ENCODE results near the gene F12.

F12 gene

GRCh38 chr5:177409043-177409801, at the start of gene F12:
Gene F12 (minus strand): TSS chr5:177409564. CDS start chr5:177409527, 37 bp downstream.
- no peak for TF ChIP-seq CTCF (IDR thresholded peaks at IDR 0.05; ENCODE audit: insufficient read depth, missing control alignments)
- DNase-seq (ENCODE audit: insufficient read length, low spot score) (no peak), FAIRE-seq (no peak)

GRCh38 chr5:177458912-177459350, 49.6 kb upstream of the F12 start:
- DNase-seq (ENCODE audit: insufficient read length, low spot score) (no peak), FAIRE-seq (no peak)

GRCh38 chr5:177457852-177458681, 48.7 kb upstream of the F12 start:
- FAIRE-seq = no peak

More at GRCh38 chr5:177458912-177459350, 49.6 kb upstream of the F12 start:
- no peak for TF ChIP-seq CTCF (IDR thresholded peaks at IDR 0.05; ENCODE audit: insufficient read depth, missing control alignments)

GRCh38 chr5:177456976-177457851, 47.9 kb upstream of the F12 start:
- DNase-seq (ENCODE audit: insufficient read length, low spot score) (peak; percentile 93), FAIRE-seq (no peak)
- no peak for TF ChIP-seq CTCF (IDR thresholded peaks at IDR 0.05; ENCODE audit: insufficient read depth, missing control alignments)

More at GRCh38 chr5:177457852-177458681, 48.7 kb upstream of the F12 start:
- TF ChIP-seq CTCF (IDR thresholded peaks at IDR 0.05; ENCODE audit: insufficient read depth, missing control alignments) = no peak
- no peak for DNase-seq (ENCODE audit: insufficient read length, low spot score)

GRCh38 chr5:177456591-177456964, 47.2 kb upstream of the F12 start:
- TF ChIP-seq CTCF (IDR thresholded peaks at IDR 0.05; ENCODE audit: insufficient read depth, missing control alignments) = no peak
- no peak for FAIRE-seq
- no peak for DNase-seq (ENCODE audit: insufficient read length, low spot score)

- FAIRE-seq (no peak), DNase-seq (ENCODE audit: insufficient read length, low spot score) (peak; percentile 89)
- peak; percentile 85 for TF ChIP-seq CTCF (IDR thresholded peaks at IDR 0.05; ENCODE audit: insufficient read depth, missing control alignments)
Measured at GRCh38 chr5:177455661-177456590, 46.6 kb upstream of the F12 start.

Data from D721Med (cell line).